DND-41 (cell line): Measurements from ENCODE around the gene ATXN7L1.

Source experiments
- ATAC-seq: fragments of 200-7000 bp; cut with Tn5 transposase; 3 replicates; pipeline ENCODE4 v1.9.1; 2021; ENCODE audit warnings: low read depth; ENCODE audit not compliant: insufficient read depth
- DNase-seq: peaks from one replicate; pipeline ENCODE4 v3.0.0-alpha.2; 2020
- H2AFZ ChIP-seq: 2 replicates; pipeline ENCODE4 v1.6.0; 2012; ENCODE audit warnings: low read depth, low read length
- H3K27ac ChIP-seq: 2 replicates; pipeline ENCODE4 v1.5.1; 2012; ENCODE audit warnings: low read length, inconsistent platforms
- H3K27me3 ChIP-seq: fragments of 200-600 bp; sonication (generic); 2 replicates; pipeline ENCODE4 v1.6.0; 2012; ENCODE audit warnings: low read length, mild to moderate bottlenecking, inconsistent platforms; ENCODE audit not compliant: insufficient read depth, poor library complexity
- H3K36me3 ChIP-seq: 2 replicates; pipeline ENCODE4 v1.5.1; 2012; ENCODE audit warnings: low read length, inconsistent platforms; ENCODE audit not compliant: insufficient read depth
- H3K4me1 ChIP-seq: 2 replicates; pipeline ENCODE4 v1.5.1; 2012; ENCODE audit warnings: mild to moderate bottlenecking, low read length; ENCODE audit not compliant: insufficient read depth
- H3K4me2 ChIP-seq: 2 replicates; pipeline ENCODE4 v1.6.0; 2012; ENCODE audit warnings: mild to moderate bottlenecking, moderate library complexity, low read length, inconsistent platforms; ENCODE audit not compliant: insufficient read depth
- H3K4me3 ChIP-seq, 2 experiments: fragments of 200-600 bp in 1 of 2; shearing (Covaris generic) in 1 of 2; 2 replicates each; pipeline ENCODE4 v1.5.1; 2012 to 2016; ENCODE audit warnings: inconsistent platforms in 2 of 2, low read length in 2 of 2, mild to moderate bottlenecking in 2 of 2, low read depth in 1 of 2, moderate library complexity in 1 of 2
- H3K79me2 ChIP-seq: 2 replicates; pipeline ENCODE4 v1.6.0; 2012; ENCODE audit warnings: low read length, inconsistent platforms; ENCODE audit not compliant: insufficient read depth
- H3K9ac ChIP-seq: 2 replicates; pipeline ENCODE4 v1.6.0; 2012; ENCODE audit warnings: low read depth, mild to moderate bottlenecking, inconsistent platforms, low read length, moderate library complexity
- H3K9me3 ChIP-seq: 2 replicates; pipeline ENCODE4 v1.5.1; 2012; ENCODE audit warnings: low read length, moderate library complexity, mild to moderate bottlenecking, inconsistent platforms; ENCODE audit not compliant: insufficient read depth, severe bottlenecking
- H4K20me1 ChIP-seq: 2 replicates; pipeline ENCODE4 v1.6.0; 2012; ENCODE audit warnings: low read length; ENCODE audit not compliant: insufficient read depth
- EZH2 ChIP-seq: IDR thresholded peaks from 3 replicates; pipeline ENCODE4 v1.6.1; 2012; ENCODE audit warnings: borderline replicate concordance, low read depth, mild to moderate bottlenecking, moderate library complexity, low read length, inconsistent platforms; ENCODE audit not compliant: severe bottlenecking
- TF ChIP-seq, protein P1 (sequence below): IDR thresholded peaks from 2 replicates; pipeline ENCODE4 v1.5.1; 2012; ENCODE audit warnings: borderline replicate concordance, low read length, moderate library complexity, mild to moderate bottlenecking; ENCODE audit not compliant: poor library complexity, severe bottlenecking; ENCODE audit errors: extremely low read depth

ATXN7L1 gene

DNA sequence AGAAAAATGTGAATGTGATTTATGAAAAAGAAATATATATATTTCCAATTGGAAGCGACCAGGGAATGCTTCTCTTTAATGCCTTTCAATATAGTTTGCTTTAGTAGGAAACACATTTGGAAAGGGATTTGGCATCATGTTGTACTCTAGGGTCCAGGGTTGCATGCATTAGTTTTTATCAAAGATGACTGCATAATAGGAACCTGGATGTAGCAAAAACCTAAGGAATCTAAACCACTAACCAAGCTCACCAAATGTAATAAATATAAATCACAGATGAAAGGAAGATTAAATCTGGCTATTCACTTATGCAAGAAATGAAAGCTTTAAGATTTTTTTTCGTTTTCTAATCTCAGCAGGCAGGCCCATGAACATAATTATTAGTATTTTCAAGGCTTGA, 120.0 kb downstream of the ATXN7L1 start:
- H3K36me3 ChIP-seq: no peaks in the 10 kb centered on the region
- H3K9me3 ChIP-seq: no peaks in the 10 kb centered on the region
- TF ChIP-seq EZH2: no peak
- TF ChIP-seq, protein P1, sequence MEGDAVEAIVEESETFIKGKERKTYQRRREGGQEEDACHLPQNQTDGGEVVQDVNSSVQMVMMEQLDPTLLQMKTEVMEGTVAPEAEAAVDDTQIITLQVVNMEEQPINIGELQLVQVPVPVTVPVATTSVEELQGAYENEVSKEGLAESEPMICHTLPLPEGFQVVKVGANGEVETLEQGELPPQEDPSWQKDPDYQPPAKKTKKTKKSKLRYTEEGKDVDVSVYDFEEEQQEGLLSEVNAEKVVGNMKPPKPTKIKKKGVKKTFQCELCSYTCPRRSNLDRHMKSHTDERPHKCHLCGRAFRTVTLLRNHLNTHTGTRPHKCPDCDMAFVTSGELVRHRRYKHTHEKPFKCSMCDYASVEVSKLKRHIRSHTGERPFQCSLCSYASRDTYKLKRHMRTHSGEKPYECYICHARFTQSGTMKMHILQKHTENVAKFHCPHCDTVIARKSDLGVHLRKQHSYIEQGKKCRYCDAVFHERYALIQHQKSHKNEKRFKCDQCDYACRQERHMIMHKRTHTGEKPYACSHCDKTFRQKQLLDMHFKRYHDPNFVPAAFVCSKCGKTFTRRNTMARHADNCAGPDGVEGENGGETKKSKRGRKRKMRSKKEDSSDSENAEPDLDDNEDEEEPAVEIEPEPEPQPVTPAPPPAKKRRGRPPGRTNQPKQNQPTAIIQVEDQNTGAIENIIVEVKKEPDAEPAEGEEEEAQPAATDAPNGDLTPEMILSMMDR: no peak
- H3K9ac ChIP-seq: no peak overlapping the region
- no peak overlapping the region for H2AFZ ChIP-seq
- ATAC-seq: no peak
- no peaks in the 10 kb centered on the region for H3K27me3 ChIP-seq
- no peak for DNase-seq
- no peak overlapping the region for H3K4me2 ChIP-seq
- H3K4me3 ChIP-seq: no peak overlapping the region
- H4K20me1 ChIP-seq: 0 out of 2 replicates have a peak, but pooled peaks cover 2% of the 10 kb centered on the region
- H3K27ac ChIP-seq: no peak overlapping the region
- H3K79me2 ChIP-seq: no peaks in the 10 kb centered on the region
- peaks cover 4% of the 10 kb centered on the region; the same call in 1 of the 2 replicates for H3K4me1 ChIP-seq

DNA sequence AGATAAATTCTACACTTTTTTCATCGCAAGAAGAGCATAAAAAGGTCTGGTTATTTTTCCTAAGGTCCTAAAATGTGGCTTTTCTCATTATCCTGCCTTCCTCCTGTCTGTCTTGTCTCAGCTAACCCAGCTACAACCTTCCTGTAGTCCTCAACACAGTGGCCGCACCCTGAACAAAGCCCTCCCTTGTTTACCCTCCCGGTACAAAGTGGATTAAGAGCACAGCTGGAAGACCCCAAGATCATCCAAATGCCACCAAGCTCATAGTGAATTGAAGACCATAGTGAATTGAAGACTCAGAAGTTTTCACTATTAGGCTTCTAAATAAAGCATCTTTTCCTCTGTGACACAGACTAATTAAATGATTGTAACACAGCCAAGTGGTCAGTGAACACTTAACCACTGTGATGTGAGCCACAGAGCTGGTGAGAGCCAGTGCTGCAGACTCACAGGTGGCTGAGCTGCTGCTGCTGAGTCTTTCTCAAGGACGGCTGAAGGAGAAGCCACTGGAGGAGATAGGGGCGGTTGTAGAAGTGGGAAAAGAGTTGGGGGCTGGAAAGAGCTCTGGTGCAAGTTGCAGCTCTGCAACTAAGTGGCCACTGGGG, 123.6 kb downstream of the ATXN7L1 start:
- H4K20me1 ChIP-seq: no peaks in the 10 kb centered on the region
- no peak overlapping the region for H3K27ac ChIP-seq
- no peak for DNase-seq
- H3K9ac ChIP-seq: no peak overlapping the region
- H2AFZ ChIP-seq: no peak overlapping the region
- ATAC-seq: no peak
- TF ChIP-seq, protein P1: no peak
- no peak for TF ChIP-seq EZH2
- H3K4me3 ChIP-seq: no peak overlapping the region
- H3K79me2 ChIP-seq: no peaks in the 10 kb centered on the region
- H3K4me2 ChIP-seq: no peak overlapping the region
- no peaks in the 10 kb centered on the region for H3K27me3 ChIP-seq
- no peaks in the 10 kb centered on the region for H3K36me3 ChIP-seq
- H3K4me1 ChIP-seq: no peaks in the 10 kb centered on the region
- H3K9me3 ChIP-seq: no peaks in the 10 kb centered on the region

DNA sequence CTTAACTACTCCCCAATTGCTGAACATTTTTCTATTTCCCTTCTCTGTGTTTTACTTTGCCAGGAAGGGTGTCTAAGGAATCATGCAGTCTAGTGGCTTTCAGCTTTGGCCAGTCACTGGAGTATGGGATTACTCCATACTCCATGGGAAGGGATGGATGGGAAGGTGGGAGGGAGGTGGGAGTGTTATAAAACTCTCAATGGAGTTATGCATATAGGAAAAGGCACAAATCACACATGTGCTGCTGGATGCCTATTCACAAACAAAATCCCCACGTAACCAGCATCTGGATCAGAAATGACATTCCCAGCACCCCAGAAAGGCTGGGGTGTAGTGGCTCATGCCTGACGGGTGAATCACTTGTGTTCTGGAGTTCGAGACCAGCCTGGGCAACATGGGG, 125.3 kb downstream of the ATXN7L1 start:
- Histone ChIP-seq H4K20me1 (no peaks in the 10 kb centered on the region), H3K4me2 (no peak overlapping the region), H3K36me3 (no peaks in the 10 kb centered on the region), H3K4me3 (no peak overlapping the region), H3K9ac (no peak overlapping the region), H3K9me3 (no peaks in the 10 kb centered on the region), H3K27ac (no peak overlapping the region), H3K4me1 (no peaks in the 10 kb centered on the region), H3K27me3 (no peaks in the 10 kb centered on the region), H3K79me2 (no peaks in the 10 kb centered on the region), H2AFZ (no peak overlapping the region)
- ATAC-seq (no peak), DNase-seq (no peak)
- TF ChIP-seq, protein P1: no peak
- TF ChIP-seq EZH2: no peak

DNA sequence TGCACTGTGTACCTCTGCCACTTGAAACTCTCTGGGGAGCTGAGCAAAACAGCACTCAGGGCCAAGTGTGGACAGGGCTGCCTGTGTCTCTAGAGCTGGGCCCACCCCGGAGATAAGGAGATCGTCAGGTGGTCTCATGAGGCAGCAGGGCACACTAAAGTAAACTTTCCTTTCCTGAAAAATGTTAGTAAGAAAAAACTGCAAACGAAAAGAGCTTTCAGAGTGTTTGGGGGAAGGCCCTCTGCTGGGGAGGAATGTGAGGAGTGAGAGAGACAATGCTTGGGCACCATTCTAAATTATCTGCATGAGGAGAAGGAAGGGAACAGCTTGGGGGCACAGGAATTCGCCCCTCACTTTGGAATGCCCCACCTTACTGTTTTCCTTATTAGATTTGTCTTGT, 127.7 kb downstream of the ATXN7L1 start:
- H4K20me1 ChIP-seq: no peaks in the 10 kb centered on the region
- ATAC-seq: no peak
- no peaks in the 10 kb centered on the region for H3K36me3 ChIP-seq
- H3K79me2 ChIP-seq: no peaks in the 10 kb centered on the region
- H3K9me3 ChIP-seq: no peaks in the 10 kb centered on the region
- no peak overlapping the region for H3K4me3 ChIP-seq
- H2AFZ ChIP-seq: no peak overlapping the region
- no peaks in the 10 kb centered on the region for H3K27me3 ChIP-seq
- no peaks in the 10 kb centered on the region for H3K4me1 ChIP-seq
- no peak for DNase-seq
- no peak overlapping the region for H3K4me2 ChIP-seq
- no peak overlapping the region for H3K27ac ChIP-seq
- H3K9ac ChIP-seq: no peak overlapping the region
- TF ChIP-seq, protein P1: no peak
- no peak for TF ChIP-seq EZH2
